H9 (cell line): Measurements from ENCODE around the gene CDC45. TPM values are rescaled to one million over a fixed set of nuclear protein-coding genes. Genes with fewer than 3 reads are reported as not detected.

Experiments
- DNase-seq: peaks from one replicate; pipeline ENCODE4 v3.0.0-alpha.2; 2017
- H2AFZ ChIP-seq: one replicate; pipeline ENCODE4 v1.6.1; 2013; ENCODE audit warnings: mild to moderate bottlenecking, low read length, control low read depth, moderate library complexity
- H2AK5ac ChIP-seq: 2 replicates; pipeline ENCODE4 v1.6.1; 2013; ENCODE audit warnings: low read length, control low read depth, mixed read lengths; ENCODE audit not compliant: insufficient read length
- H2BK120ac ChIP-seq: one replicate; pipeline ENCODE4 v1.6.1; 2013; ENCODE audit warnings: low read depth, mild to moderate bottlenecking, low read length, control low read depth, inconsistent platforms; ENCODE audit not compliant: poor library complexity, severe bottlenecking
- H2BK12ac ChIP-seq: 2 replicates; pipeline ENCODE4 v1.6.1; 2013; ENCODE audit warnings: low read length, control low read depth, mixed read lengths, low read depth; ENCODE audit not compliant: insufficient read length
- H2BK15ac ChIP-seq: 2 replicates; pipeline ENCODE4 v1.6.1; 2013; ENCODE audit warnings: low read depth, low read length, control low read depth
- H2BK20ac ChIP-seq: one replicate; pipeline ENCODE4 v1.6.1; 2013; ENCODE audit warnings: low read depth, mild to moderate bottlenecking, low read length, control low read depth, inconsistent platforms; ENCODE audit not compliant: poor library complexity, severe bottlenecking
- H2BK5ac ChIP-seq: 2 replicates; pipeline ENCODE4 v1.6.1; 2013; ENCODE audit warnings: low read length, control low read depth, mixed read lengths; ENCODE audit not compliant: insufficient read length
- H3K14ac ChIP-seq: 2 replicates; pipeline ENCODE4 v1.6.1; 2013; ENCODE audit warnings: low read length, control low read depth; ENCODE audit not compliant: insufficient read depth
- H3K18ac ChIP-seq: 2 replicates; pipeline ENCODE4 v1.6.1; 2013; ENCODE audit warnings: low read depth, mild to moderate bottlenecking, mixed read lengths, low read length, control low read depth; ENCODE audit not compliant: insufficient read length
- H3K23ac ChIP-seq: 2 replicates; pipeline ENCODE4 v1.6.1; 2013; ENCODE audit warnings: low read length, control low read depth, mixed read lengths, low read depth; ENCODE audit not compliant: insufficient read length
- H3K23me2 ChIP-seq: 2 replicates; pipeline ENCODE4 v1.6.1; 2013; ENCODE audit warnings: low read depth, mild to moderate bottlenecking, mixed read lengths, low read length, control low read depth; ENCODE audit not compliant: insufficient read length, poor library complexity, severe bottlenecking
- H3K27ac ChIP-seq: 2 replicates; pipeline ENCODE4 v1.5.1; 2013; ENCODE audit warnings: low read length, control low read depth, mixed read lengths, low read depth; ENCODE audit not compliant: insufficient read length
- H3K27me3 ChIP-seq: 2 replicates; pipeline ENCODE4 v1.6.1; 2013; ENCODE audit warnings: low read length, control low read depth, inconsistent platforms; ENCODE audit not compliant: insufficient read depth
- H3K4ac ChIP-seq: 2 replicates; pipeline ENCODE4 v1.6.1; 2013; ENCODE audit warnings: low read depth, mild to moderate bottlenecking, control low read depth, inconsistent platforms, low read length, moderate library complexity
- H3K4me1 ChIP-seq: 2 replicates; pipeline ENCODE4 v1.6.1; 2013; ENCODE audit warnings: low read length, control low read depth, inconsistent platforms; ENCODE audit not compliant: insufficient read depth
- H3K4me2 ChIP-seq: 2 replicates; pipeline ENCODE4 v1.6.1; 2013; ENCODE audit warnings: low read length, control low read depth, mixed read lengths; ENCODE audit not compliant: insufficient read length, insufficient read depth
- H3K56ac ChIP-seq: 2 replicates; pipeline ENCODE4 v1.6.1; 2013; ENCODE audit warnings: low read depth, mild to moderate bottlenecking, mixed read lengths, low read length, control low read depth; ENCODE audit not compliant: insufficient read length
- H3K79me1 ChIP-seq: 2 replicates; pipeline ENCODE4 v1.6.1; 2013; ENCODE audit warnings: low read depth, mild to moderate bottlenecking, moderate library complexity, low read length, control low read depth, inconsistent platforms; ENCODE audit not compliant: insufficient read depth, poor library complexity, severe bottlenecking
- H3K79me2 ChIP-seq: 2 replicates; pipeline ENCODE4 v1.6.1; 2013; ENCODE audit warnings: low read length, control low read depth, inconsistent platforms; ENCODE audit not compliant: insufficient read depth
- H3K9ac ChIP-seq: 2 replicates; pipeline ENCODE4 v1.6.1; 2013; ENCODE audit warnings: low read length, control low read depth, mixed read lengths; ENCODE audit not compliant: insufficient read length; ENCODE audit errors: extremely low read depth
- H3K9me3 ChIP-seq: one replicate; pipeline ENCODE4 v1.6.1; 2013; ENCODE audit warnings: low read depth, low read length, inconsistent platforms; ENCODE audit not compliant: control insufficient read depth
- H3T11ph ChIP-seq: one replicate; pipeline ENCODE4 v1.6.1; 2013; ENCODE audit warnings: mild to moderate bottlenecking, low read length, control low read depth, inconsistent platforms
- H4K20me1 ChIP-seq: one replicate; pipeline ENCODE4 v1.6.1; 2013; ENCODE audit not compliant: control insufficient read depth, insufficient read length, insufficient read depth
- H4K5ac ChIP-seq: 2 replicates; pipeline ENCODE4 v1.6.1; 2013; ENCODE audit warnings: low read depth, mild to moderate bottlenecking, mixed read lengths, low read length, control low read depth; ENCODE audit not compliant: insufficient read length
- H4K8ac ChIP-seq: replicated peaks from 2 replicates; pipeline ENCODE4 v1.6.1; 2013; ENCODE audit warnings: low read length, control low read depth, mixed read lengths, low read depth; ENCODE audit not compliant: insufficient read length
- H4K91ac ChIP-seq: 2 replicates; pipeline ENCODE4 v1.6.1; 2013; ENCODE audit warnings: low read depth, mild to moderate bottlenecking, moderate library complexity, mixed read lengths, low read length, control low read depth; ENCODE audit not compliant: insufficient read length
- H3K27ac Mint-ChIP-seq, 3 experiments: 2 replicates in 2 of 3; 3 replicates in 1 of 3; pipeline ENCODE4 v1.8.0; 2020 to 2021; ENCODE audit warnings: mixed read lengths in 3 of 3, mild to moderate bottlenecking in 1 of 3, moderate library complexity in 1 of 3
- H3K27me3 Mint-ChIP-seq: 2 replicates; pipeline ENCODE4 v1.8.0; 2021; ENCODE audit warnings: low read depth, mild to moderate bottlenecking, moderate library complexity, mixed read lengths
- H3K36me3 Mint-ChIP-seq, 3 experiments: 2 replicates in 2 of 3; 3 replicates in 1 of 3; pipeline ENCODE4 v1.8.0; 2020 to 2021; ENCODE audit warnings: low read depth in 3 of 3, mixed read lengths in 3 of 3; ENCODE audit not compliant: insufficient read depth in 1 of 3
- H3K4me1 Mint-ChIP-seq, 2 experiments: 2 replicates each; pipeline ENCODE4 v1.8.0; 2020; ENCODE audit warnings: mixed read lengths in 2 of 2
- H3K4me3 Mint-ChIP-seq, 2 experiments: 2 replicates in 1 of 2; 3 replicates in 1 of 2; pipeline ENCODE4 v1.8.0; 2020 to 2021; ENCODE audit warnings: mild to moderate bottlenecking in 2 of 2, mixed read lengths in 2 of 2, moderate library complexity in 1 of 2
- H3K9me3 Mint-ChIP-seq, 2 experiments: 2 replicates in 1 of 2; 3 replicates in 1 of 2; pipeline ENCODE4 v1.8.0; 2020; ENCODE audit warnings: mild to moderate bottlenecking in 2 of 2, mixed read lengths in 2 of 2, moderate library complexity in 1 of 2
- WGBS: extraction: QIAGEN DNeasy Blood & Tissue Kit; methylation state at CpG from one replicate; pipeline ENCODE4 v1.1.7; 2013; ENCODE audit warnings: missing lambda C conversion rate, low lambda C conversion rate, mixed read lengths; ENCODE audit not compliant: insufficient read length; ENCODE audit errors: extremely low coverage; 5-methylcytosine and 5-hydroxymethylcytosine counted together
- total RNA-seq: library from RNA; stranded (reverse); gene quantifications from 2 replicates; pipeline ENCODE4 v1.2.1, GENCODE V29; 2021
- TF ChIP-seq, protein P1 (sequence below): fragments of 200-600 bp; sonication (generic); conservative IDR thresholded peaks from 3 replicates; pipeline ENCODE4 v1.8.0; 2021; ENCODE audit warnings: antibody characterized with exemption, mild to moderate bottlenecking

Gene CDC45
- total RNA-seq, 1 experiment from 2014 or later, result 35.7 TPM

DNA sequence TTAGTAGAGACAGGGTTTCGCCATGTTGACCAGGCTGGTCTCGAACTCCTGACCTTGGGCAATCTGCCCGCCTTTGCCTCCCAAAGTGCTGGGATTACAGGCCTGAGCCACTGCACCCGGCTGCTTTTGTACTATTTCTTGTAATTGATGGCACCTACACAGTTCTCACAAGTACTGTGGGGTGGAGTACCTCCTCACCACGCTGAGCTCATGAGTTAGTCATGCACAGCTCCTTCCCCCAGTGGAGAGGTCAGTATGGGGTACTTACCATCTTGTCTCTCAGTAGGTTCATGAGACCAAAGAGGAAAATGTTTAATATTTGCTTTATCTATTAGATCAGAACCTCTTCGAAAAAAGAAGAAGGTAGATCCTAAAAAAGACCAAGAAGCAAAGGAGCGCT lies 45.3 kb upstream of the CDC45 start:
- H3K18ac ChIP-seq, result no peak overlapping the region
- no peak overlapping the region for H2AFZ ChIP-seq
- no peak overlapping the region for H3K27ac ChIP-seq
- H3K4me3 Mint-ChIP-seq, result peak overlapping the region in 1 of 2 experiments; percentile 40; a peak in 1 of 5 replicates
- peaks cover 7% of the 10 kb centered on the region for H3K23me2 ChIP-seq
- H2BK5ac ChIP-seq, result no peak overlapping the region
- no peaks in the 10 kb centered on the region for H3K9me3 Mint-ChIP-seq
- H2BK120ac ChIP-seq, result no peak overlapping the region
- no peak overlapping the region for H3K23ac ChIP-seq
- H2BK15ac ChIP-seq, result no peak overlapping the region
- no peak overlapping the region for H3K9ac ChIP-seq
- H3K36me3 Mint-ChIP-seq, result peaks cover 2 to 15% (median 9%) of the 10 kb centered on the region in 3 experiments; a peak in 6 of 7 replicates
- H3K79me1 ChIP-seq, result no peaks in the 10 kb centered on the region
- H3K27me3 Mint-ChIP-seq, result no peaks in the 10 kb centered on the region
- no peak overlapping the region for H3K56ac ChIP-seq
- H2BK12ac ChIP-seq, result no peak overlapping the region
- no peak overlapping the region for H2BK20ac ChIP-seq
- H4K5ac ChIP-seq, result no peak overlapping the region
- H3K4me1 ChIP-seq, result peaks cover 4% of the 10 kb centered on the region; the same call in 1 of the 2 replicates
- no peak overlapping the region for H2AK5ac ChIP-seq
- H4K8ac ChIP-seq, result no peak overlapping the region
- no peaks in the 10 kb centered on the region for H4K20me1 ChIP-seq
- no peaks in the 10 kb centered on the region for H3K9me3 ChIP-seq
- no peak overlapping the region for H3K4me2 ChIP-seq
- H3K27ac Mint-ChIP-seq, result no peak overlapping the region
- H3K27me3 ChIP-seq, result no peaks in the 10 kb centered on the region
- no peak for DNase-seq
- no peak overlapping the region for H4K91ac ChIP-seq
- no peak overlapping the region for H3K4ac ChIP-seq
- H3K4me1 Mint-ChIP-seq, result peaks cover 17 to 20% of the 10 kb centered on the region in 2 experiments
- no peak overlapping the region for H3T11ph ChIP-seq
- no CpG with 5 or more reads among the region's 7 CpGs for WGBS
- no peak overlapping the region for H3K14ac ChIP-seq
- TF ChIP-seq, protein P1, sequence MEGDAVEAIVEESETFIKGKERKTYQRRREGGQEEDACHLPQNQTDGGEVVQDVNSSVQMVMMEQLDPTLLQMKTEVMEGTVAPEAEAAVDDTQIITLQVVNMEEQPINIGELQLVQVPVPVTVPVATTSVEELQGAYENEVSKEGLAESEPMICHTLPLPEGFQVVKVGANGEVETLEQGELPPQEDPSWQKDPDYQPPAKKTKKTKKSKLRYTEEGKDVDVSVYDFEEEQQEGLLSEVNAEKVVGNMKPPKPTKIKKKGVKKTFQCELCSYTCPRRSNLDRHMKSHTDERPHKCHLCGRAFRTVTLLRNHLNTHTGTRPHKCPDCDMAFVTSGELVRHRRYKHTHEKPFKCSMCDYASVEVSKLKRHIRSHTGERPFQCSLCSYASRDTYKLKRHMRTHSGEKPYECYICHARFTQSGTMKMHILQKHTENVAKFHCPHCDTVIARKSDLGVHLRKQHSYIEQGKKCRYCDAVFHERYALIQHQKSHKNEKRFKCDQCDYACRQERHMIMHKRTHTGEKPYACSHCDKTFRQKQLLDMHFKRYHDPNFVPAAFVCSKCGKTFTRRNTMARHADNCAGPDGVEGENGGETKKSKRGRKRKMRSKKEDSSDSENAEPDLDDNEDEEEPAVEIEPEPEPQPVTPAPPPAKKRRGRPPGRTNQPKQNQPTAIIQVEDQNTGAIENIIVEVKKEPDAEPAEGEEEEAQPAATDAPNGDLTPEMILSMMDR, result no peak
- H3K79me2 ChIP-seq, result peaks cover 14% of the 10 kb centered on the region; the same call in 1 of the 2 replicates
